ENCODE results near the gene RYR2.

The RYR2 gene

DNA sequence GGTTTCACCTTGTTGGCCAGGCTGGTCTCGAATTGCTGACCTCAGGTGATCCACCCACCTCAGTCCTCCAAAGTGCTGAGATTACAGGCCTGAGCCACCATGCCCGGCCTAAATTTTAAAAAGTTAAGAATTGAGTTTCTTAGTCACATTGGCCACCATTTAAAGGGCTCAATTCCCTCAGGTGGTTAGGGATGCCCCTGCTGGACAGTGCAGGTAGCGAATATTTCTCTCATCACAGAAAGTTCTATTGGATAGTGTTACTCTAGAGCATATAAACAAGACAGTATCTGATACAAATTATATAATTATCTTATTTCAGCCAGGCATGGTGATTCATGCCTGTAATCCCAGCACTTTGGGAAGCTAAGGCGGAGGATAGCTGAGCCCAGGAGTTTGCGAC lies 528.5 kb downstream of the RYR2 start:
- no peaks in the 10 kb centered on the region for H3K36me3 ChIP-seq (ENCODE audit: low read depth)
- no peaks in the 10 kb centered on the region for H3K27me3 ChIP-seq (ENCODE audit: insufficient read depth, poor library complexity, severe bottlenecking)
- H3K9me3 ChIP-seq (ENCODE audit: severe bottlenecking) = no peaks in the 10 kb centered on the region
- TF ChIP-seq, protein P1, sequence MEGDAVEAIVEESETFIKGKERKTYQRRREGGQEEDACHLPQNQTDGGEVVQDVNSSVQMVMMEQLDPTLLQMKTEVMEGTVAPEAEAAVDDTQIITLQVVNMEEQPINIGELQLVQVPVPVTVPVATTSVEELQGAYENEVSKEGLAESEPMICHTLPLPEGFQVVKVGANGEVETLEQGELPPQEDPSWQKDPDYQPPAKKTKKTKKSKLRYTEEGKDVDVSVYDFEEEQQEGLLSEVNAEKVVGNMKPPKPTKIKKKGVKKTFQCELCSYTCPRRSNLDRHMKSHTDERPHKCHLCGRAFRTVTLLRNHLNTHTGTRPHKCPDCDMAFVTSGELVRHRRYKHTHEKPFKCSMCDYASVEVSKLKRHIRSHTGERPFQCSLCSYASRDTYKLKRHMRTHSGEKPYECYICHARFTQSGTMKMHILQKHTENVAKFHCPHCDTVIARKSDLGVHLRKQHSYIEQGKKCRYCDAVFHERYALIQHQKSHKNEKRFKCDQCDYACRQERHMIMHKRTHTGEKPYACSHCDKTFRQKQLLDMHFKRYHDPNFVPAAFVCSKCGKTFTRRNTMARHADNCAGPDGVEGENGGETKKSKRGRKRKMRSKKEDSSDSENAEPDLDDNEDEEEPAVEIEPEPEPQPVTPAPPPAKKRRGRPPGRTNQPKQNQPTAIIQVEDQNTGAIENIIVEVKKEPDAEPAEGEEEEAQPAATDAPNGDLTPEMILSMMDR (IDR thresholded peaks at IDR 0.05; ENCODE audit: poor library complexity, severe bottlenecking) = no peak
- ATAC-seq (ENCODE audit: low read depth) (no peak), DNase-seq (ENCODE audit: low spot score) (no peak)
- no peak overlapping the region for H3K27ac ChIP-seq (ENCODE audit: poor library complexity, severe bottlenecking)
- H3K4me1 ChIP-seq (ENCODE audit: insufficient read depth, poor library complexity, severe bottlenecking) = no peaks in the 10 kb centered on the region
- H3K4me3 ChIP-seq (ENCODE audit: severe bottlenecking) = no peak overlapping the region

DNA sequence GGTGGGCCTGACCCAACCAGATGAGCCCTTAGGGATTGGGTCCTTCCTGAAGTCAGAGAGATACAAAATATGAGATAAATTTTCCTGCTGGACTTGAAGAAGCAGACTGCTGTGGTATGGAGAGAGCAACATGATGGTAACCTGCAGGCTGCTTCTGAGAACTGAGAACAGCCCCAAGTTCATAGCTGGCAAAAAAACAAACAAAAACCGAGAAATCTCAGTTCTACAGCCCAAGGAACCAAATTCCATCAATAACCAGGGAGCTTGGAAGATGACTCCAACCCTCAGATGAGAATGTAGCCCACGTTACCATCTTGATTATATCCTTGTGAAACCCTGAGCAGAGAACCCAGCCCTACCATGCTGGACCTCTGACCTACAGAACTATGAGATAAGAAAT lies 532.6 kb downstream of the RYR2 start:
- Histone ChIP-seq H3K27me3 (ENCODE audit: insufficient read depth, poor library complexity, severe bottlenecking) (no peaks in the 10 kb centered on the region), H3K36me3 (ENCODE audit: low read depth) (no peaks in the 10 kb centered on the region), H3K4me1 (ENCODE audit: insufficient read depth, poor library complexity, severe bottlenecking) (no peaks in the 10 kb centered on the region), H3K9me3 (ENCODE audit: severe bottlenecking) (no peaks in the 10 kb centered on the region), H3K27ac (ENCODE audit: poor library complexity, severe bottlenecking) (no peak overlapping the region), H3K4me3 (ENCODE audit: severe bottlenecking) (no peak overlapping the region)
- TF ChIP-seq, protein P1 (IDR thresholded peaks at IDR 0.05; ENCODE audit: poor library complexity, severe bottlenecking) = no peak
- ATAC-seq (ENCODE audit: low read depth) = no peak
- DNase-seq (ENCODE audit: low spot score) = no peak

DNA sequence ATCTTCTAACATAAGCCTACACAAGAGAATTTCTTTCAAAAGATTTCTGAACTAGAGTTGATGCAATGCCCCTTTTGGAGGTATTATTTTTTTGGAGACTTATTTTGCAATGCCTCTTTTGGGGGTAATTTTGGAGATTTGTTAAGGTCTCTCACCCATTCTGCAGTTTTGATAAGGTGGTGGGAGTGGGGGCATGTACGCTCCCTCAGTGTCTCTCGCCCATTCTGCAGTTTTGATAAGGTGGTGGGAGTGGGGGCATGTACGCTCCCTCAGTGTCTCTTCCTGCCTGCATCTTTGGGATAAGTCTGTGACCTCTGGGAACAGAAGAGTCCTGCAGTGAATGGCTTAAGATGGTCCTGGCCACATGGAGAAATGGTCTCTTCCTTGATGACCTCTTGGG lies 536.6 kb downstream of the RYR2 start:
- no peaks in the 10 kb centered on the region for H3K27me3 ChIP-seq (ENCODE audit: insufficient read depth, poor library complexity, severe bottlenecking)
- TF ChIP-seq, protein P1 (IDR thresholded peaks at IDR 0.05; ENCODE audit: poor library complexity, severe bottlenecking) = no peak
- no peak for ATAC-seq (ENCODE audit: low read depth)

DNA sequence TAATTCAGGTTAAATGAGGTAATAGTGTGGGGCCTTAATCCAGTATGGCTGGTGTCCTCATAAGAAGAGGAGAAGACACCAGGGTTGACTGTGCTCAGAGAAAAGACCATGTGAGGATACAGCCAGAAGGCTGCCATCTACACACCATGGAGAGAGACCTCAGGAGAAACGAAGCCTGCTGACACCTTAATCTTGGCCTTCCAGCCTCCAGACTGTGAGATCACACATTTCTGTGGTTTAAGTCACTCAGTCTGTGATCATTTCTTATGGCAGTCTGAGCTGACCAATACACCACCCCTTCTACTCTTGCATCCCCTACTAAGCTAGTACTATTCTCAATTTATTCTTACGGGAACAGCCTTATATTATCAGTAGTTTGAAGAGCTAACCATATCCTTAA lies 538.7 kb downstream of the RYR2 start:
- Histone ChIP-seq H3K27me3 (ENCODE audit: insufficient read depth, poor library complexity, severe bottlenecking) (no peaks in the 10 kb centered on the region), H3K4me1 (ENCODE audit: insufficient read depth, poor library complexity, severe bottlenecking) (no peaks in the 10 kb centered on the region), H3K27ac (ENCODE audit: poor library complexity, severe bottlenecking) (no peak overlapping the region), H3K9me3 (ENCODE audit: severe bottlenecking) (no peaks in the 10 kb centered on the region), H3K4me3 (ENCODE audit: severe bottlenecking) (no peak overlapping the region), H3K36me3 (ENCODE audit: low read depth) (no peaks in the 10 kb centered on the region)
- DNase-seq (ENCODE audit: low spot score) = no peak
- TF ChIP-seq, protein P1 (IDR thresholded peaks at IDR 0.05; ENCODE audit: poor library complexity, severe bottlenecking) = no peak
- no peak for ATAC-seq (ENCODE audit: low read depth)

More for the DNA sequence above, 536.6 kb downstream of the RYR2 start:
- no peak for DNase-seq (ENCODE audit: low spot score)
- Histone ChIP-seq H3K36me3 (ENCODE audit: low read depth) (no peaks in the 10 kb centered on the region), H3K9me3 (ENCODE audit: severe bottlenecking) (no peaks in the 10 kb centered on the region), H3K4me3 (ENCODE audit: severe bottlenecking) (no peak overlapping the region), H3K27ac (ENCODE audit: poor library complexity, severe bottlenecking) (no peak overlapping the region), H3K4me1 (ENCODE audit: insufficient read depth, poor library complexity, severe bottlenecking) (no peaks in the 10 kb centered on the region)

DNA sequence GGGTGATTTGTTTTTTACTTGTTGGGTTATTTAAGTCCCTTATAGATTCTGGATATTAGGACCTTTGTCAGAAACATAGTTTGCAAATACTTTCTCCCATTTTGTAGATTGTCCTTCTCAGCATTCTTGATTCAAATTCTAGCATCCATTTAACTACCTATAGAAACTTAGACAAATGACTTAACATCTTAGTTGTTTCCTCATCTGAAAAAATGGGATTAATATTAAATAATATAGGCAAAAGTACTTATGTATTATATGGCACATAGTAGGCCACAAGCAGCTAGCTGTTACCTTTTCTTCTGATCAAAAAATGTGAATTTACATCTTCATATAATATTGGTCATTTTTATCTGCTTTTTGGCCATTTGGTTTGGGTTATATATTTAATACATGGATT lies 541.3 kb downstream of the RYR2 start:
- ATAC-seq (ENCODE audit: low read depth) = no peak
- TF ChIP-seq, protein P1 (IDR thresholded peaks at IDR 0.05; ENCODE audit: poor library complexity, severe bottlenecking) = no peak
- Histone ChIP-seq H3K4me1 (ENCODE audit: insufficient read depth, poor library complexity, severe bottlenecking) (no peaks in the 10 kb centered on the region), H3K36me3 (ENCODE audit: low read depth) (no peaks in the 10 kb centered on the region), H3K9me3 (ENCODE audit: severe bottlenecking) (no peaks in the 10 kb centered on the region), H3K27ac (ENCODE audit: poor library complexity, severe bottlenecking) (no peak overlapping the region), H3K27me3 (ENCODE audit: insufficient read depth, poor library complexity, severe bottlenecking) (no peaks in the 10 kb centered on the region), H3K4me3 (ENCODE audit: severe bottlenecking) (no peak overlapping the region)
- DNase-seq (ENCODE audit: low spot score) = no peak
